ENCODE measurements around the gene CHRM4.

The CHRM4 gene

DNA sequence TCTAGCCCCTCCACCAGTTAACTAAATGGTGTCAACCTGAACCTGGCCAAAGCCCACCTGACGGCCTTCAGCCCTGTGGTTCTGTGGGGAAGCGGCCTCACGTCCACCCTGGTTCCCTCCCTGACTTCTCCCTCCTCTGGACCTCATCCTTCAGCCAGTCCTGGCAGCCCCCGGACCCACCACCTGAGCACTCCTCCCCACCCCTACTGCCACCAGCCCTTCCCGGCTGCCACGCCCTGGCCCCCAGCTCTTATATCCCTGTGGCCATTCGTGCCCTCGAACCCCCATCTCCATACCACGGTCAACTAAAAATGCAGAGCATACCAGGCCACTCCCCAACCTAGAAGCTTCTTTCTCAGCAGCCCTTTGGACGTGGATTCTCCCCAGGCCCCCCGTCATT, 14.3 kb downstream of the CHRM4 start:
- no peak overlapping the region for H3K4me3 ChIP-seq (replicated peaks; ENCODE audit: insufficient read depth, low read length)
- no peak for DNase-seq (ENCODE audit: low read depth in 1 of 2, low spot score in 1 of 2)
- TF ChIP-seq GABPA (IDR thresholded peaks at IDR 0.05; ENCODE audit: low read depth) (no peak), POLR2AphosphoS5 (IDR thresholded peaks at IDR 0.05; ENCODE audit: low read depth) (peak; percentile 45; the same call in 1 of the 2 replicates)
- TF ChIP-seq, protein P1, sequence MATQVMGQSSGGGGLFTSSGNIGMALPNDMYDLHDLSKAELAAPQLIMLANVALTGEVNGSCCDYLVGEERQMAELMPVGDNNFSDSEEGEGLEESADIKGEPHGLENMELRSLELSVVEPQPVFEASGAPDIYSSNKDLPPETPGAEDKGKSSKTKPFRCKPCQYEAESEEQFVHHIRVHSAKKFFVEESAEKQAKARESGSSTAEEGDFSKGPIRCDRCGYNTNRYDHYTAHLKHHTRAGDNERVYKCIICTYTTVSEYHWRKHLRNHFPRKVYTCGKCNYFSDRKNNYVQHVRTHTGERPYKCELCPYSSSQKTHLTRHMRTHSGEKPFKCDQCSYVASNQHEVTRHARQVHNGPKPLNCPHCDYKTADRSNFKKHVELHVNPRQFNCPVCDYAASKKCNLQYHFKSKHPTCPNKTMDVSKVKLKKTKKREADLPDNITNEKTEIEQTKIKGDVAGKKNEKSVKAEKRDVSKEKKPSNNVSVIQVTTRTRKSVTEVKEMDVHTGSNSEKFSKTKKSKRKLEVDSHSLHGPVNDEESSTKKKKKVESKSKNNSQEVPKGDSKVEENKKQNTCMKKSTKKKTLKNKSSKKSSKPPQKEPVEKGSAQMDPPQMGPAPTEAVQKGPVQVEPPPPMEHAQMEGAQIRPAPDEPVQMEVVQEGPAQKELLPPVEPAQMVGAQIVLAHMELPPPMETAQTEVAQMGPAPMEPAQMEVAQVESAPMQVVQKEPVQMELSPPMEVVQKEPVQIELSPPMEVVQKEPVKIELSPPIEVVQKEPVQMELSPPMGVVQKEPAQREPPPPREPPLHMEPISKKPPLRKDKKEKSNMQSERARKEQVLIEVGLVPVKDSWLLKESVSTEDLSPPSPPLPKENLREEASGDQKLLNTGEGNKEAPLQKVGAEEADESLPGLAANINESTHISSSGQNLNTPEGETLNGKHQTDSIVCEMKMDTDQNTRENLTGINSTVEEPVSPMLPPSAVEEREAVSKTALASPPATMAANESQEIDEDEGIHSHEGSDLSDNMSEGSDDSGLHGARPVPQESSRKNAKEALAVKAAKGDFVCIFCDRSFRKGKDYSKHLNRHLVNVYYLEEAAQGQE (IDR thresholded peaks at IDR 0.05; ENCODE audit: insufficient replicate concordance, low read depth): no peak
- TF ChIP-seq, protein P2, sequence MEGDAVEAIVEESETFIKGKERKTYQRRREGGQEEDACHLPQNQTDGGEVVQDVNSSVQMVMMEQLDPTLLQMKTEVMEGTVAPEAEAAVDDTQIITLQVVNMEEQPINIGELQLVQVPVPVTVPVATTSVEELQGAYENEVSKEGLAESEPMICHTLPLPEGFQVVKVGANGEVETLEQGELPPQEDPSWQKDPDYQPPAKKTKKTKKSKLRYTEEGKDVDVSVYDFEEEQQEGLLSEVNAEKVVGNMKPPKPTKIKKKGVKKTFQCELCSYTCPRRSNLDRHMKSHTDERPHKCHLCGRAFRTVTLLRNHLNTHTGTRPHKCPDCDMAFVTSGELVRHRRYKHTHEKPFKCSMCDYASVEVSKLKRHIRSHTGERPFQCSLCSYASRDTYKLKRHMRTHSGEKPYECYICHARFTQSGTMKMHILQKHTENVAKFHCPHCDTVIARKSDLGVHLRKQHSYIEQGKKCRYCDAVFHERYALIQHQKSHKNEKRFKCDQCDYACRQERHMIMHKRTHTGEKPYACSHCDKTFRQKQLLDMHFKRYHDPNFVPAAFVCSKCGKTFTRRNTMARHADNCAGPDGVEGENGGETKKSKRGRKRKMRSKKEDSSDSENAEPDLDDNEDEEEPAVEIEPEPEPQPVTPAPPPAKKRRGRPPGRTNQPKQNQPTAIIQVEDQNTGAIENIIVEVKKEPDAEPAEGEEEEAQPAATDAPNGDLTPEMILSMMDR (IDR thresholded peaks at IDR 0.05; ENCODE audit: insufficient read depth, low read length): no peak
- peaks cover 13% of the 10 kb centered on the region for H3K27me3 ChIP-seq (ENCODE audit: insufficient read depth, poor library complexity, severe bottlenecking)
- H3K27ac ChIP-seq (replicated peaks): no peak overlapping the region

DNA sequence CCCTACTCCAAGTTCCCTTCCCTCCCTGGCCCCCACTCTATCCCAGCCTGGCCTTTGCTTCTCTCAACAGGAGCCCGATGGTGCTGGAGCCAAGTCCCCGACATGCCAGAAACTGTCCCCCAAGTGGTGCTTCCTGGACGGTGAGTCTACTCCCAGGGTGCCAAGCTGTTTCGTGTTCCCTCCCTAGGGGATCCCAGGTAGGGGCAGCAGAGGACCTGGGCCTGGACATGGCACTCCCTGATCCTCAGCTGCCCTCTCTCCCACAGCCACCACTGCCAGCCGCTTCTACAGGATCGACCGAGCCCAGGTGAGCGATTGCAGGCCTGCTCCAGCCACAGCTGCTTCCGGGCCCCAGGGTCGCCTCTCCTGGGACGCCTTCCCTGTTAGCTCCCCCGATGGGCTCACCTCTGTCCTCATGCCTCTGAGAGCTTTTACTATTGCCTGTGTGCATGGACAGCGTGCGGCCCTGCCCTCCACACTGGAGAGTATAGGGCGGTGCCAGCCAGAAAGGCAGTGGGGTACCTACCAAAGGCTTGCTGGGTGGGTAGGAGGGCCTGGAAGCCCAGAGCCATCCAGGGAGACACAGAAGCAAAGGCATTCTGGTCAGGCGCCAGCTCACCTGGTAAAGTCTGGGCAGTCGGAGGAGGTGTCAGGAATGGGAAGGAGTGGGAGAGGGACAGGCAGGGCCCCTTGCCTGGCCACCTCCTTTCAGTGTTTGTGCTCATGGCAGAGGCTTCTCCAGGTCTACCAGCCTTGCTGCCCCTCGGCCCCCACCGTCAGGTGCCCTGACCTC, 15.1 kb downstream of the CHRM4 start:
- H3K27me3 ChIP-seq (ENCODE audit: insufficient read depth, poor library complexity, severe bottlenecking): peaks cover 8% of the 10 kb centered on the region
- H3K27ac ChIP-seq (replicated peaks): no peak overlapping the region
- TF ChIP-seq POLR2AphosphoS5 (IDR thresholded peaks at IDR 0.05; ENCODE audit: low read depth) (no peak), GABPA (IDR thresholded peaks at IDR 0.05; ENCODE audit: low read depth) (no peak)
- TF ChIP-seq, protein P2 (IDR thresholded peaks at IDR 0.05; ENCODE audit: insufficient read depth, low read length): no peak
- DNase-seq (ENCODE audit: low read depth in 1 of 2, low spot score in 1 of 2): no peak
- no peak overlapping the region for H3K4me3 ChIP-seq (replicated peaks; ENCODE audit: insufficient read depth, low read length)

DNA sequence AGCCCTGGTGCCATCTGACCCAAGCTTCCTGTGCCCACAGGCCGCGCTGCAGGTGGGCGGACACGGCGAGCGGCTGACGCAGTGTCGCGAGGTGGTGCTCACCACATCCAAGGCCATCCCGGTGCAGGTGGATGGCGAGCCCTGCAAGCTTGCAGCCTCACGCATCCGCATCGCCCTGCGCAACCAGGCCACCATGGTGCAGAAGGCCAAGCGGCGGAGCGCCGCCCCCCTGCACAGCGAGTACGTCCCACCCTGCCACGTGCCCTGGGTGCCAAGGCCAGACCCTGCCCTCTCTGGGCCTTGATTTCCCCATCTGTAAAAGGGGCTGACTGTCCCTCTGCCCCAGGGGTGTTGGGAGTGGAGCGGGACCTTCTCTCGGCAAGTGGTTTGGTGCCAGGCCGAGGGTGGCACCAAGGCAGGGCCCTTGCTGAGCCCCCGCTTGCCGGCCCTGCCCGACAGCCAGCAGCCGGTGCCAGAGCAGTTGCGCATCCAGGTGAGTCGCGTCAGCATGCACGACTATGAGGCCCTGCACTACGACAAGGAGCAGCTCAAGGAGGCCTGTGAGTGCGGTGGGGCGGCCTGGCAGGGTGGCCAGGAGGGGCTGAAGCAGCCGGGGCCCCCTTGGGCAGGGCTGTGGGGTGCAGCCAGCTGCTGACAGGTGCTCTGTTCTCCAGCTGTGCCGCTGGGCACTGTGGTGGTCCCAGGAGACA, 16.0 kb downstream of the CHRM4 start:
- TF ChIP-seq POLR2AphosphoS5 (IDR thresholded peaks at IDR 0.05; ENCODE audit: low read depth) (no peak), SPI1 (IDR thresholded peaks at IDR 0.05; ENCODE audit: borderline replicate concordance, low read depth) (no peak), GABPA (IDR thresholded peaks at IDR 0.05; ENCODE audit: low read depth) (no peak)
- TF ChIP-seq, protein P1 (IDR thresholded peaks at IDR 0.05; ENCODE audit: insufficient replicate concordance, low read depth): no peak
- TF ChIP-seq, protein P2 (IDR thresholded peaks at IDR 0.05; ENCODE audit: insufficient read depth, low read length): no peak
- no peak overlapping the region for H3K27ac ChIP-seq (replicated peaks)
- no peak overlapping the region for H3K4me3 ChIP-seq (replicated peaks; ENCODE audit: insufficient read depth, low read length)
- DNase-seq (ENCODE audit: low read depth in 1 of 2, low spot score in 1 of 2): no peak
- peaks cover 3% of the 10 kb centered on the region for H3K27me3 ChIP-seq (ENCODE audit: insufficient read depth, poor library complexity, severe bottlenecking)
